PC-3 (cell line): ENCODE results near the gene TMPRSS13.

Source experiments
- CTCF ChIP-seq: fragments of 300-600 bp; sonication (generic); conservative IDR thresholded peaks from 2 replicates; pipeline ENCODE4 v1.5.1; 2017; ENCODE audit warnings: antibody characterized with exemption, low read depth, mild to moderate bottlenecking, low read length
- EZH2 ChIP-seq: fragments of 300-600 bp; sonication (generic); IDR thresholded peaks from one replicate; pipeline ENCODE4 v1.6.1; 2017; ENCODE audit warnings: antibody characterized with exemption, mild to moderate bottlenecking, low read length; ENCODE audit not compliant: unreplicated experiment
- EZH2phosphoT487 ChIP-seq: fragments of 300-600 bp; sonication (generic); IDR thresholded peaks from 2 replicates; pipeline ENCODE4 v1.6.1; 2018; ENCODE audit warnings: mild to moderate bottlenecking, antibody characterized with exemption, low read length, borderline replicate concordance

GRCh38 chr11:117872420-117872961 is 56.7 kb downstream of the TMPRSS13 start:
- TF ChIP-seq CTCF, result no peak
- TF ChIP-seq EZH2phosphoT487, result no peak
- no peak for TF ChIP-seq EZH2
